ENCODE measurements around the gene ATP13A3. TPM values are rescaled to one million over a fixed set of nuclear protein-coding genes. Genes with fewer than 3 reads are reported as not detected.

Gene ATP13A3
- total and polyA plus RNA-seq, 4 donors: 33.6 to 257 (median 56.4) TPM

DNA sequence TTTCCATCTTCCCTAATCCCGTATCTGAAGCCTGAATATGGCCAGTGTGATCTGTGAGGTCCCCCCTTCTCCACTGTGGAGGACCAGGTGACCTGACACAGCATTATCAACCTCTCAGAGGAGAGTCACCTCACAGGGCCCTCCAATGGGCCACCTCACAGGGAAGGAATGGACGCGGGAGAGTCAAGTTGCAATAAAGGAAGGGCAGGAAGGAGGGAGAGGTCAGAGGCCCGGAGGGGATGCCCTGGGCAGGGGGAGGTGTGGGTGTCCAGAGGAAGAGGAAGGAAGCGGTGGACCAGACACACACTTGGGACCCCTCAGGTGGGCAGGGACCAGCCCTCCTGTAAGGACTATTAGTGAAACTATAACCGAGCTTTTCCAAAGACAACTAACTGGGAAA is 102.6 kb downstream of the ATP13A3 start:
- no peak for TF ChIP-seq REST (IDR thresholded peaks at IDR 0.05)
- no peak for TF ChIP-seq TAF1 (conservative IDR thresholded peaks at IDR 0.05)
- no peak for TF ChIP-seq NR2F2 (IDR thresholded peaks at IDR 0.05)
- TF ChIP-seq HNF4G (IDR thresholded peaks at IDR 0.05): no peak
- no peak for TF ChIP-seq HNF4A (conservative IDR thresholded peaks at IDR 0.05)
- WGBS: 90% methylated on average over 6 of the region's 6 CpGs
- no peak overlapping the region for H3K27ac ChIP-seq (ENCODE audit: low read depth in 1 of 2, low read length in 2 of 2)

GRCh38 chr3:194383276-194383940 is 103.4 kb downstream of the ATP13A3 start:
- H3K27me3 ChIP-seq (ENCODE audit: control insufficient read depth in 4 of 4, insufficient read depth in 4 of 4, low read length in 3 of 4): no peaks in the 10 kb centered on the region

More for the DNA sequence above, 102.6 kb downstream of the ATP13A3 start:
- no peaks in the 10 kb centered on the region for H3K36me3 ChIP-seq (ENCODE audit: control insufficient read depth in 4 of 4, insufficient read depth in 3 of 4, low read depth in 1 of 4, low read length in 3 of 4)
- no peak for DNase-seq (ENCODE audit: low spot score)
- no peaks in the 10 kb centered on the region for H3K27me3 ChIP-seq (ENCODE audit: control insufficient read depth in 4 of 4, insufficient read depth in 4 of 4, low read length in 3 of 4)
- H3K4me3 ChIP-seq (ENCODE audit: low read depth in 1 of 3, low read length in 3 of 3): no peak overlapping the region
- no peaks in the 10 kb centered on the region for H3K9me3 ChIP-seq (ENCODE audit: control insufficient read depth in 4 of 4, low read length in 3 of 4)
- H3K4me1 ChIP-seq (ENCODE audit: control insufficient read depth in 4 of 4, insufficient read depth in 4 of 4, low read length in 3 of 4): no peaks in the 10 kb centered on the region
- no peak overlapping the region for H3K9ac ChIP-seq (ENCODE audit: low read depth in 1 of 2, low read length in 2 of 2)

GRCh38 chr3:194382892-194383223 is 103.9 kb downstream of the ATP13A3 start:
- DNase-seq (ENCODE audit: low spot score): no peak
- no peaks in the 10 kb centered on the region for H3K27me3 ChIP-seq (ENCODE audit: control insufficient read depth in 4 of 4, insufficient read depth in 4 of 4, low read length in 3 of 4)
- no peaks in the 10 kb centered on the region for H3K4me1 ChIP-seq (ENCODE audit: control insufficient read depth in 4 of 4, insufficient read depth in 4 of 4, low read length in 3 of 4)
- no peak overlapping the region for H3K4me3 ChIP-seq (ENCODE audit: low read depth in 1 of 3, low read length in 3 of 3)
- no peaks in the 10 kb centered on the region for H3K36me3 ChIP-seq (ENCODE audit: control insufficient read depth in 4 of 4, insufficient read depth in 3 of 4, low read depth in 1 of 4, low read length in 3 of 4)
- H3K9me3 ChIP-seq (ENCODE audit: control insufficient read depth in 4 of 4, low read length in 3 of 4): no peaks in the 10 kb centered on the region
- TF ChIP-seq, protein P1, sequence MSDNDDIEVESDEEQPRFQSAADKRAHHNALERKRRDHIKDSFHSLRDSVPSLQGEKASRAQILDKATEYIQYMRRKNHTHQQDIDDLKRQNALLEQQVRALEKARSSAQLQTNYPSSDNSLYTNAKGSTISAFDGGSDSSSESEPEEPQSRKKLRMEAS (IDR thresholded peaks at IDR 0.05): no peak
- TF ChIP-seq HNF4G (IDR thresholded peaks at IDR 0.05): no peak
- no peak for TF ChIP-seq RAD21 (IDR thresholded peaks at IDR 0.05)
- TF ChIP-seq TAF1 (conservative IDR thresholded peaks at IDR 0.05): no peak
- no peak for TF ChIP-seq SP1 (IDR thresholded peaks at IDR 0.05)
- TF ChIP-seq RXRA (IDR thresholded peaks at IDR 0.05): no peak
- TF ChIP-seq CTCF (IDR thresholded peaks at IDR 0.05; ENCODE audit: low read depth, low read length, missing input control): no peak
- TF ChIP-seq, protein P2, sequence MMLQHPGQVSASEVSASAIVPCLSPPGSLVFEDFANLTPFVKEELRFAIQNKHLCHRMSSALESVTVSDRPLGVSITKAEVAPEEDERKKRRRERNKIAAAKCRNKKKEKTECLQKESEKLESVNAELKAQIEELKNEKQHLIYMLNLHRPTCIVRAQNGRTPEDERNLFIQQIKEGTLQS (IDR thresholded peaks at IDR 0.05): no peak
- no peak overlapping the region for H3K9ac ChIP-seq (ENCODE audit: low read depth in 1 of 2, low read length in 2 of 2)
- 84% methylated on average over 9 of the region's 9 CpGs for WGBS
- no peak overlapping the region for H3K27ac ChIP-seq (ENCODE audit: low read depth in 1 of 2, low read length in 2 of 2)

More at GRCh38 chr3:194383276-194383940, 103.4 kb downstream of the ATP13A3 start:
- no peak overlapping the region for H3K27ac ChIP-seq (ENCODE audit: low read depth in 1 of 2, low read length in 2 of 2)
- no peaks in the 10 kb centered on the region for H3K9me3 ChIP-seq (ENCODE audit: control insufficient read depth in 4 of 4, low read length in 3 of 4)
- H3K36me3 ChIP-seq (ENCODE audit: control insufficient read depth in 4 of 4, insufficient read depth in 3 of 4, low read depth in 1 of 4, low read length in 3 of 4): no peaks in the 10 kb centered on the region
- TF ChIP-seq YY1 (IDR thresholded peaks at IDR 0.05): no peak
- no peak for TF ChIP-seq FOXA2 (IDR thresholded peaks at IDR 0.05)
- TF ChIP-seq CTCF (IDR thresholded peaks at IDR 0.05; ENCODE audit: low read depth, low read length, missing input control): no peak
- no peak for TF ChIP-seq TAF1 (conservative IDR thresholded peaks at IDR 0.05)
- no peak for TF ChIP-seq HNF4A (conservative IDR thresholded peaks at IDR 0.05)
- 90% methylated on average over 14 of the region's 14 CpGs for WGBS
- H3K9ac ChIP-seq (ENCODE audit: low read depth in 1 of 2, low read length in 2 of 2): no peak overlapping the region
- DNase-seq (ENCODE audit: low spot score): no peak
- H3K4me3 ChIP-seq (ENCODE audit: low read depth in 1 of 3, low read length in 3 of 3): no peak overlapping the region
- no peaks in the 10 kb centered on the region for H3K4me1 ChIP-seq (ENCODE audit: control insufficient read depth in 4 of 4, insufficient read depth in 4 of 4, low read length in 3 of 4)
